Thyroid gland (tissue), 4 donors: ENCODE measurements around the gene ELL. TPM values are rescaled to one million over a fixed set of nuclear protein-coding genes. Genes with fewer than 3 reads are reported as not detected.
"Not testable (repeated sequence)": the region's sequence is repeated elsewhere in the genome, so short reads cannot be mapped to it uniquely, and the experiment has no call there.

Source experiments
- DNase-seq, 2 donors: peaks; one replicate each; pipeline ENCODE4 v3.0.0-alpha.2; 2019
- H3K27ac ChIP-seq, 3 donors: fragments of 200-600 bp; sonication (generic); 1 replicate in 2 of 3; 2 replicates in 1 of 3; pipeline ENCODE4 v1.5.1; 2016 to 2019; ENCODE audit warnings: mild to moderate bottlenecking in 1 of 3, moderate library complexity in 1 of 3
- H3K27me3 ChIP-seq: fragments of 200-600 bp; sonication (generic); one replicate; pipeline ENCODE4 v1.5.1; 2019
- H3K36me3 ChIP-seq, 2 donors: fragments of 200-600 bp; sonication (generic); one replicate each; pipeline ENCODE4 v1.5.1; 2016 to 2019
- H3K4me1 ChIP-seq, 2 donors: fragments of 200-600 bp; sonication (generic); one replicate each; pipeline ENCODE4 v1.5.1; 2017 to 2019
- H3K4me3 ChIP-seq, 3 donors: fragments of 200-600 bp; sonication (generic); replicated peaks in 1 of 3; 1 replicate in 2 of 3; 2 replicates in 1 of 3; pipeline ENCODE4 v1.5.1; 2016; ENCODE audit warnings: mild to moderate bottlenecking in 1 of 3
- H3K9me3 ChIP-seq: fragments of 200-600 bp; sonication (generic); one replicate; pipeline ENCODE4 v1.5.1; 2017
- POLR2A ChIP-seq, 2 donors: fragments of 450-650 bp; IDR thresholded peaks; one replicate each; pipeline ENCODE4 v1.6.1; 2017; ENCODE audit warnings: antibody characterized with exemption in 2 of 2, mild to moderate bottlenecking in 2 of 2, moderate library complexity in 1 of 2
- WGBS, 2 donors: methylation state at CpG; one replicate each; pipeline ENCODE4 v1.1.5; 2017; 5-methylcytosine and 5-hydroxymethylcytosine counted together
- intact Hi-C: fragments of 100-400 bp; cut with DNase I; formaldehyde crosslinking; loops from one replicate; pipeline ENCODE4 v1.15.1; 2023
- total RNA-seq, 4 donors: library from RNA; depleted of rRNA; stranded (reverse); fragments of >200 nt; gene quantifications; one replicate each; pipeline ENCODE4 v1.2.3, GENCODE V29; 2016
- TF ChIP-seq, protein P1 (sequence below), 6 experiments: fragments of 200-600 bp in 3 of 6; fragments of 450-650 bp in 3 of 6; sonication (generic) in 3 of 6; IDR thresholded peaks; one replicate each; pipeline ENCODE4 v1.5.1; 2016 to 2019; ENCODE audit warnings: antibody characterized with exemption in 6 of 6, mild to moderate bottlenecking in 2 of 6, inconsistent platforms in 1 of 6, moderate library complexity in 1 of 6

Gene ELL
- total RNA-seq, 4 donors from 2014 or later: 10.8 to 31.0 (median 11.5) TPM

GRCh38 chr19:18414504-18415177 lies 107.2 kb downstream of the ELL start:
- TF ChIP-seq, protein P1, sequence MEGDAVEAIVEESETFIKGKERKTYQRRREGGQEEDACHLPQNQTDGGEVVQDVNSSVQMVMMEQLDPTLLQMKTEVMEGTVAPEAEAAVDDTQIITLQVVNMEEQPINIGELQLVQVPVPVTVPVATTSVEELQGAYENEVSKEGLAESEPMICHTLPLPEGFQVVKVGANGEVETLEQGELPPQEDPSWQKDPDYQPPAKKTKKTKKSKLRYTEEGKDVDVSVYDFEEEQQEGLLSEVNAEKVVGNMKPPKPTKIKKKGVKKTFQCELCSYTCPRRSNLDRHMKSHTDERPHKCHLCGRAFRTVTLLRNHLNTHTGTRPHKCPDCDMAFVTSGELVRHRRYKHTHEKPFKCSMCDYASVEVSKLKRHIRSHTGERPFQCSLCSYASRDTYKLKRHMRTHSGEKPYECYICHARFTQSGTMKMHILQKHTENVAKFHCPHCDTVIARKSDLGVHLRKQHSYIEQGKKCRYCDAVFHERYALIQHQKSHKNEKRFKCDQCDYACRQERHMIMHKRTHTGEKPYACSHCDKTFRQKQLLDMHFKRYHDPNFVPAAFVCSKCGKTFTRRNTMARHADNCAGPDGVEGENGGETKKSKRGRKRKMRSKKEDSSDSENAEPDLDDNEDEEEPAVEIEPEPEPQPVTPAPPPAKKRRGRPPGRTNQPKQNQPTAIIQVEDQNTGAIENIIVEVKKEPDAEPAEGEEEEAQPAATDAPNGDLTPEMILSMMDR (IDR thresholded peaks at IDR 0.05): no peak
- no peak for TF ChIP-seq POLR2A (IDR thresholded peaks at IDR 0.05)
- Histone ChIP-seq H3K27me3 (no peaks in the 10 kb centered on the region), H3K4me1 (peaks cover 31 to 44% of the 10 kb centered on the region in 2 donors), H3K36me3 (no peaks in the 10 kb centered on the region), H3K4me3 (no peak overlapping the region), H3K27ac (peak overlapping the region; percentile 62 to 90 (median 90)), H3K9me3 (no peaks in the 10 kb centered on the region)
- WGBS, 2 donors: 21% methylated on average over 6 of the region's 11 CpGs
- intact Hi-C loops: loop anchor here (5.0 to 10.0 kb wide), 3 partner anchors 62 to 210 kb away; partner anchors contain the start of gene RAB3A
- no peak for DNase-seq

- WGBS, 2 donors: 72 to 82% methylated on average over 15 to 16 of the region's 16 CpGs
- no peak overlapping the region for H3K4me3 ChIP-seq
- DNase-seq: no peak
Measured at GRCh38 chr19:18412610-18413239, 109.1 kb downstream of the ELL start.

DNA sequence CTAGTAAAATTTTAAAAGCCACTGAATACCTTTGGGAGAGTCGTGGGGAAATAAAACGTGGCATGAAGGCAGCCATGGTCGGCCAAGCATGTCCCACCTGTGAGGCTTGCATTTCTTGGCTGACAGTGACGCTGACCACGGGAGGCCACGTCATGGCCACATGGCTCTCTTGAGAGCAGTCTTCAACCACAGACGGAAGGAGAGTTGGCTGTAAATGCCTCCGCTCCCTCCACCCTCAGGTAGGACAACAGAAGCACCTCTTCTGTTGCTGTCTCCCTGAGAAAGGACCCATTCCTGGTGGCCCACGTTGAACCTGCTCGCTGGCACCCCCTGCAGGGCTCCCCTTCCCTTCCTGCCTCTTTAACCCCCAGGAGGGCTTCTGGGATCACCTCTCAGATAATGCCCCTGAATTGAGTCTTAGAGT lies 113.8 kb downstream of the ELL start:
- H3K27ac ChIP-seq: peak overlapping the region in 1 of 3 donors; percentile 52
- TF ChIP-seq, protein P1 (IDR thresholded peaks at IDR 0.05): peak; percentile 11 to 40 (median 32)
- TF ChIP-seq POLR2A (IDR thresholded peaks at IDR 0.05): peak in 1 of 2 donors; percentile 29
- no peaks in the 10 kb centered on the region for H3K9me3 ChIP-seq
- H3K4me1 ChIP-seq: peaks cover 0 to 7% of the 10 kb centered on the region in 2 donors
- peak; percentile 85 to 87 for DNase-seq
- WGBS, 2 donors: 22 to 27% methylated on average over 10 of the region's 10 CpGs
- no peaks in the 10 kb centered on the region for H3K36me3 ChIP-seq
- intact Hi-C loops: no loop called here
- no peak overlapping the region for H3K4me3 ChIP-seq
- H3K27me3 ChIP-seq: no peaks in the 10 kb centered on the region

More at GRCh38 chr19:18412610-18413239, 109.1 kb downstream of the ELL start:
- Histone ChIP-seq H3K27ac (no peak overlapping the region), H3K27me3 (no peaks in the 10 kb centered on the region), H3K4me1 (peaks cover 20 to 38% of the 10 kb centered on the region in 2 donors), H3K36me3 (no peaks in the 10 kb centered on the region), H3K9me3 (no peaks in the 10 kb centered on the region)
- intact Hi-C loops: loop anchor here (5.0 to 10.0 kb wide), 3 partner anchors 60 to 208 kb away; partner anchors contain the start of gene RAB3A
- no peak for TF ChIP-seq POLR2A (IDR thresholded peaks at IDR 0.05)
- TF ChIP-seq, protein P1 (IDR thresholded peaks at IDR 0.05): no peak

DNA sequence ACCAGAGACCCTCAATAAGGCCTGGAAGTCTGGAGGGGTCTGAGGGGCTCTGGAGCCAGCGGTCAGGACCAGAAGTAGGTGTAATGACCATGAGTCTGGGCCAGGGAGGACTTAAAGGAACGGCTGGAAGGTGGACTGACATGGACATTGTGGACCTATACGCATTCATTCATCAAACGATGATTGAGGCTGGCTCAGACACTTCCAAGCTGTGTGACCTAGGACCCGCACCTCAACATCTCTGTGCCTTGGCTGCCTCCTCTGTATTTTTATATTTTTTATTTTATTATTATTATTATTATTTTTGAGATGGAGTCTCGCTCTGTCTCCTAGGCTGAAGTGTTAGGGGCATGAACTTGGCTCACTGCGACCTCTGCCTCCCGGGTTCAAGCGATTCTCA lies 115.1 kb downstream of the ELL start:
- Histone ChIP-seq H3K27me3 (no peaks in the 10 kb centered on the region), H3K9me3 (no peaks in the 10 kb centered on the region), H3K4me1 (peaks cover 0 to 7% of the 10 kb centered on the region in 2 donors), H3K4me3 (no peak overlapping the region), H3K36me3 (no peaks in the 10 kb centered on the region), H3K27ac (no peak overlapping the region)
- 87 to 90% methylated on average over 9 of the region's 9 CpGs for WGBS, 2 donors
- intact Hi-C loops: no loop called here
- TF ChIP-seq, protein P1 (IDR thresholded peaks at IDR 0.05): no peak
- TF ChIP-seq POLR2A (IDR thresholded peaks at IDR 0.05): no peak
- no peak for DNase-seq

- intact Hi-C loops, H3K27me3 ChIP-seq, H3K4me3 ChIP-seq, H3K4me1 ChIP-seq, H3K27ac ChIP-seq, H3K9me3 ChIP-seq, H3K36me3 ChIP-seq, DNase-seq: not testable (repeated sequence)
- 88 to 93% methylated on average over 11 of the region's 11 CpGs for WGBS, 2 donors
Measured at GRCh38 chr19:18405754-18406153, 116.1 kb downstream of the ELL start.

GRCh38 chr19:18402455-18403248 lies 119.2 kb downstream of the ELL start:
- H3K4me3 ChIP-seq, DNase-seq, H3K4me1 ChIP-seq, H3K9me3 ChIP-seq, intact Hi-C loops, H3K36me3 ChIP-seq, H3K27ac ChIP-seq, H3K27me3 ChIP-seq: not testable (repeated sequence)
- WGBS, 2 donors: 77 to 85% methylated on average over 18 of the region's 18 CpGs
